Endodermal cell (in vitro differentiated cells): Measurements from ENCODE around the gene CAPN1. TPM values are rescaled to one million over a fixed set of nuclear protein-coding genes. Genes with fewer than 3 reads are reported as not detected.
"Not testable (repeated sequence)": the region's sequence is repeated elsewhere in the genome, so short reads cannot be mapped to it uniquely, and the experiment has no call there.

Experiments
- DNase-seq: peaks from one replicate; pipeline ENCODE4 v3.0.0-alpha.2; 2017
- H3K27ac ChIP-seq: 2 replicates; pipeline ENCODE4 v1.5.1; 2013; ENCODE audit warnings: mild to moderate bottlenecking, low read depth, low read length, moderate library complexity
- H3K27me3 ChIP-seq: 2 replicates; pipeline ENCODE4 v1.6.1; 2013; ENCODE audit warnings: mild to moderate bottlenecking, low read length, moderate library complexity; ENCODE audit not compliant: insufficient read depth, control insufficient read depth, poor library complexity, severe bottlenecking
- H3K36me3 ChIP-seq: 2 replicates; pipeline ENCODE4 v1.7.0; 2013; ENCODE audit warnings: mild to moderate bottlenecking, low read length, moderate library complexity; ENCODE audit not compliant: control insufficient read depth, insufficient read depth
- H3K4me1 ChIP-seq: one replicate; pipeline ENCODE4 v1.7.0; 2013; ENCODE audit warnings: low read length; ENCODE audit not compliant: control insufficient read depth, insufficient read depth
- H3K4me3 ChIP-seq: 2 replicates; pipeline ENCODE4 v1.5.1; 2013; ENCODE audit warnings: mild to moderate bottlenecking, low read length, moderate library complexity
- H3K9ac ChIP-seq: 2 replicates; pipeline ENCODE4 v1.6.1; 2013; ENCODE audit warnings: mild to moderate bottlenecking, low read length, moderate library complexity; ENCODE audit not compliant: poor library complexity, severe bottlenecking; ENCODE audit errors: extremely low read depth
- H3K9me3 ChIP-seq: 2 replicates; pipeline ENCODE4 v1.6.1; 2013; ENCODE audit warnings: mild to moderate bottlenecking, low read length, moderate library complexity; ENCODE audit not compliant: control insufficient read depth
- H3K27ac Mint-ChIP-seq: 2 replicates; pipeline ENCODE4 v1.8.0; 2020; ENCODE audit warnings: mixed read lengths
- H3K27me3 Mint-ChIP-seq: 2 replicates; pipeline ENCODE4 v1.8.0; 2021; ENCODE audit warnings: mild to moderate bottlenecking, mixed read lengths; ENCODE audit not compliant: insufficient read depth
- H3K36me3 Mint-ChIP-seq: 2 replicates; pipeline ENCODE4 v1.8.0; 2020; ENCODE audit warnings: low read depth, mixed read lengths
- H3K4me1 Mint-ChIP-seq: 2 replicates; pipeline ENCODE4 v1.8.0; 2020; ENCODE audit warnings: mixed read lengths
- H3K4me3 Mint-ChIP-seq: 2 replicates; pipeline ENCODE4 v1.8.0; 2020; ENCODE audit warnings: mild to moderate bottlenecking, moderate library complexity, mixed read lengths
- H3K9me3 Mint-ChIP-seq: 2 replicates; pipeline ENCODE4 v1.8.0; 2020; ENCODE audit warnings: mild to moderate bottlenecking, mixed read lengths
- WGBS, 2 experiments: methylation state at CpG; one replicate each; pipeline versions ENCODE4 v1.1.5 to v1.1.7; 2013; ENCODE audit warnings: missing lambda C conversion rate in 2 of 2, mixed read lengths in 1 of 2; ENCODE audit not compliant: insufficient coverage in 1 of 2, insufficient read length in 1 of 2; 5-methylcytosine and 5-hydroxymethylcytosine counted together
- total RNA-seq, 2 donors: library from RNA; stranded (reverse); fragmentation: NEBNext Ultra II Directional in 1 of 2; extraction: Animal tissue kit (Norgen Biotek cat#: 25700) in 1 of 2; gene quantifications; 2 replicates in 1 of 2; 3 replicates in 1 of 2; pipeline ENCODE4 v1.2.1, GENCODE V29; 2021
- TF ChIP-seq, protein P1 (sequence below): fragments of 200-600 bp; sonication (generic); conservative IDR thresholded peaks from 2 replicates; pipeline ENCODE4 v1.5.0; 2021; ENCODE audit warnings: antibody characterized with exemption, mild to moderate bottlenecking

Gene CAPN1
- total RNA-seq, 2 donors from 2014 or later: 183 to 223 TPM

DNA sequence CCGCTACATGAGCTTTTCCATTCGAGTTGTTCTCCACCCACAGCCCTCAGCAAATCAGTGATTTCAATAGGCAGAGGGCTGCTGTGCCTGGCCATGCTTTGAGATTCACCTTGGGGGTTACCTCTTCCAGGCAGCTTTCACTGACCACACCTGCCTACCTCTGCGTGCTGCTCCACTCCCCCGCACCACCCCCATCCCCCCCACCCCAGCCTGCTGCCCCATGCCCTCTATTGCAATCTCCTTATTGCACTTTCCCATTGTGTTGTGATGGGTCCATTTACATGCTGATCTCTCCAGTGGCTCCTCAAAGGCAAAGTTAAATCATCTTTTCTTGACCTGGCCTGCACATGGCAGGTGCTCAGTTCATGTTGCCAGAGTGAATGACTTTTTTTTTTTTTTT lies 62.1 kb downstream of the CAPN1 start:
- H3K4me3 Mint-ChIP-seq: no peak overlapping the region
- peaks cover 17% of the 10 kb centered on the region for H3K9me3 Mint-ChIP-seq
- WGBS, 2 experiments: 52 to 78% methylated on average over 2 to 4 of the region's 4 CpGs

DNA sequence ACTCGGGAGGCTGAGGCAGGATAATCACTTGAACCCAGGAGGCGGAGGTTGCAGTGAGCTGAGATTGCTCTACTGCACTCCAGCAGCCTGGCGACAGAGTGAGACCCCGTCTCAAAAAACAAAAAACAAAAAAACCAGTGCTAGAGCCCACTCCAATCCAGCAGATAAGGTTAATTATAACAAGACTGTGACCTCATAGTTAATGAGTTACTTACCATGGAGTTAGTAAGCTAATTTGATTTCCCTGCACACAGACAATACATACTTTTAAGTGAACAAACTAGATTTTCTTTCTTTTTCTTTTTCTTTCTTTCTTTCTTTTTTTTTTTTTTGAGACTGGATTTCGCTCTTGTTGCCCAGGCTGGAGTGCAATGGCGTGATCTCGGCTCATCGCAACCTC lies 63.3 kb downstream of the CAPN1 start:
- H3K36me3 Mint-ChIP-seq, H3K9me3 ChIP-seq, H3K4me1 Mint-ChIP-seq, H3K4me1 ChIP-seq, H3K4me3 Mint-ChIP-seq, DNase-seq, H3K9ac ChIP-seq, H3K4me3 ChIP-seq, H3K27me3 Mint-ChIP-seq, H3K36me3 ChIP-seq, H3K27me3 ChIP-seq, H3K27ac Mint-ChIP-seq, H3K27ac ChIP-seq: not testable (repeated sequence)
- H3K9me3 Mint-ChIP-seq: peaks cover 17% of the 10 kb centered on the region
- WGBS, 2 experiments: 90 to 97% methylated on average over 3 to 6 of the region's 8 CpGs

More for the DNA sequence above, 62.1 kb downstream of the CAPN1 start:
- Histone ChIP-seq H3K9me3 (peaks cover 9% of the 10 kb centered on the region), H3K4me1 (no peaks in the 10 kb centered on the region), H3K9ac (no peak overlapping the region), H3K27ac (no peak overlapping the region), H3K27me3 (no peaks in the 10 kb centered on the region), H3K4me3 (no peak overlapping the region), H3K36me3 (no peaks in the 10 kb centered on the region)
- peaks cover 5% of the 10 kb centered on the region for H3K36me3 Mint-ChIP-seq
- DNase-seq: peak; percentile 51
- peaks cover 8% of the 10 kb centered on the region for H3K4me1 Mint-ChIP-seq
- no peaks in the 10 kb centered on the region for H3K27me3 Mint-ChIP-seq
- TF ChIP-seq, protein P1, sequence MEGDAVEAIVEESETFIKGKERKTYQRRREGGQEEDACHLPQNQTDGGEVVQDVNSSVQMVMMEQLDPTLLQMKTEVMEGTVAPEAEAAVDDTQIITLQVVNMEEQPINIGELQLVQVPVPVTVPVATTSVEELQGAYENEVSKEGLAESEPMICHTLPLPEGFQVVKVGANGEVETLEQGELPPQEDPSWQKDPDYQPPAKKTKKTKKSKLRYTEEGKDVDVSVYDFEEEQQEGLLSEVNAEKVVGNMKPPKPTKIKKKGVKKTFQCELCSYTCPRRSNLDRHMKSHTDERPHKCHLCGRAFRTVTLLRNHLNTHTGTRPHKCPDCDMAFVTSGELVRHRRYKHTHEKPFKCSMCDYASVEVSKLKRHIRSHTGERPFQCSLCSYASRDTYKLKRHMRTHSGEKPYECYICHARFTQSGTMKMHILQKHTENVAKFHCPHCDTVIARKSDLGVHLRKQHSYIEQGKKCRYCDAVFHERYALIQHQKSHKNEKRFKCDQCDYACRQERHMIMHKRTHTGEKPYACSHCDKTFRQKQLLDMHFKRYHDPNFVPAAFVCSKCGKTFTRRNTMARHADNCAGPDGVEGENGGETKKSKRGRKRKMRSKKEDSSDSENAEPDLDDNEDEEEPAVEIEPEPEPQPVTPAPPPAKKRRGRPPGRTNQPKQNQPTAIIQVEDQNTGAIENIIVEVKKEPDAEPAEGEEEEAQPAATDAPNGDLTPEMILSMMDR: no peak
- no peak overlapping the region for H3K27ac Mint-ChIP-seq

DNA sequence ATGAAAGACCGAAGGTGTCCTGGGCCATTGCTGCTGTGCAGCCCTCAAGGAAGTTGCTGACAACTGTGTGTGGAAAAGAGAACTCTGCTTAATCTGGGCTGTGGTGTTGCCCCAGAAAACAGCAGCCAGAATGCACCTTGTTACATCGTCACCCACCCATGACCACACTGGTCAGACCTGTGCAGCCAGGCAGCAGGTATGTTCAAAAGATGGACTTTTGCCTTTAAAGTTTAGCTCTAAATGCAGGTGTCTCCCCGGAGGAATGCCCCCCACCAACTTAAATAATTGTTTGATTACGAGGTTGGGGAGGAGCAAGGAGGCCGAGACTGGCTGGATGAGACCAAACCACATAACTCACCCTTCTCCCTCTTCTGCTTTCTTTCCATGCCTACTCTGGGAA lies 64.8 kb downstream of the CAPN1 start:
- no peak overlapping the region for H3K4me3 ChIP-seq
- Mint-ChIP-seq H3K27me3 (no peaks in the 10 kb centered on the region), H3K27ac (no peak overlapping the region), H3K36me3 (peaks cover 3% of the 10 kb centered on the region), H3K9me3 (peaks cover 14% of the 10 kb centered on the region), H3K4me3 (no peak overlapping the region), H3K4me1 (peaks cover 8% of the 10 kb centered on the region)
- WGBS, 2 experiments: 88 to 100% methylated on average over 1 to 5 of the region's 5 CpGs
- peaks cover 9% of the 10 kb centered on the region for H3K9me3 ChIP-seq
- DNase-seq: no peak
- TF ChIP-seq, protein P1: no peak
- no peaks in the 10 kb centered on the region for H3K36me3 ChIP-seq
- no peak overlapping the region for H3K9ac ChIP-seq
- H3K4me1 ChIP-seq: no peaks in the 10 kb centered on the region
- H3K27ac ChIP-seq: no peak overlapping the region
- H3K27me3 ChIP-seq: no peaks in the 10 kb centered on the region

DNA sequence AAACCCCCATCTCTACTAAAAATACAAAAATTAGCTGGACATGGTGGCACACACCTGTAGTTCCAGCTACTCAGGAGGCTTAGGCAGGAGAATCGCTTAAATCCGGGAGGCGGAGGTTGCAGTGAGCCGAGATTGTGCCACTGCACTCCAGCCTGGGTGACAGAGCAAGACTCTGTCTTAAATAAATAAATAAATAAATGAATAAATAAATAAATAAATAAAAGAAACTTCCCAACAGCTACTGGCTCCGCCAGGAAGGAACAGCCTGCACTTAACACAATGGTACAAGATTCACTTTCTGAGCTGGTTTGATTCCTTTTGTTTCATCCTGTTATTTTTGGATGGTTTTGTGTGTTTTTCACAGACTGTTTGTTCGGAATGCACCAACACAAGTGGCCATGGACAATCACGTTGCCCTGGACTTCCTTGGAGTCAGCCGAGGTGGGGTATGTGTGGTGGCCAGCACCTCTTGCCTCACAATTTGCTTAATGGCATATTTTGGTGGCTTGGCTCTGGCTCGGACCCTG lies 66.5 kb downstream of the CAPN1 start:
- H3K4me1 Mint-ChIP-seq, H3K4me3 Mint-ChIP-seq, H3K27me3 Mint-ChIP-seq, H3K4me3 ChIP-seq, H3K27me3 ChIP-seq, H3K27ac ChIP-seq, H3K9me3 Mint-ChIP-seq, H3K4me1 ChIP-seq, H3K9me3 ChIP-seq, H3K27ac Mint-ChIP-seq, H3K36me3 Mint-ChIP-seq, DNase-seq, H3K36me3 ChIP-seq, H3K9ac ChIP-seq: not testable (repeated sequence)
- WGBS, 2 experiments: 84 to 89% methylated on average over 3 to 9 of the region's 9 CpGs
